Activated CD4-positive, alpha-beta T cell treated with anti-CD3 and anti-CD28 coated beads for 36 hours (primary cell): ENCODE results near the gene DGCR2. TPM values are rescaled to one million over a fixed set of nuclear protein-coding genes. Genes with fewer than 3 reads are reported as not detected.
"Not testable (repeated sequence)": the region's sequence is repeated elsewhere in the genome, so short reads cannot be mapped to it uniquely, and the experiment has no call there.

ENCODE experiments used
- ATAC-seq: fragments of 200-7000 bp; cut with Tn5 transposase; one replicate; pipeline ENCODE4 v1.10.0; 2021; ENCODE audit warnings: mild to moderate bottlenecking, moderate library complexity
- CTCF ChIA-PET: fragments of 350-600 bp; sonication (Branson Sonifier 250); formaldehyde crosslinking; loops from one replicate; lab custom pipeline; 2021; ENCODE audit warnings: antibody characterized with exemption; lab: Charles Lee
- POLR2A ChIA-PET: fragments of 350-600 bp; sonication (Branson Sonifier 250); formaldehyde crosslinking; loops from one replicate; lab custom pipeline; 2021; ENCODE audit warnings: antibody characterized with exemption, inconsistent platforms; lab: Charles Lee
- DNase-seq: peaks from one replicate; pipeline ENCODE4 v3.0.0-alpha.2; 2020
- H3K27ac Mint-ChIP-seq: one replicate; pipeline ENCODE4 v1.8.0; 2021; ENCODE audit warnings: mixed read lengths
- H3K27me3 Mint-ChIP-seq: one replicate; pipeline ENCODE4 v1.8.0; 2021; ENCODE audit warnings: mixed read lengths
- H3K36me3 Mint-ChIP-seq: one replicate; pipeline ENCODE4 v1.8.0; 2021; ENCODE audit warnings: low read depth, mixed read lengths
- H3K4me1 Mint-ChIP-seq: one replicate; pipeline ENCODE4 v1.8.0; 2021; ENCODE audit warnings: mixed read lengths
- H3K4me3 Mint-ChIP-seq: one replicate; pipeline ENCODE4 v1.8.0; 2021; ENCODE audit warnings: mild to moderate bottlenecking, moderate library complexity, mixed read lengths
- H3K9me3 Mint-ChIP-seq: one replicate; pipeline ENCODE4 v1.8.0; 2021; ENCODE audit warnings: low read depth, mixed read lengths
- intact Hi-C, 2 experiments: fragments of 100-400 bp; cut with DNase I in 1 of 2; cut with micrococcal nuclease in 1 of 2; formaldehyde crosslinking; loops; one replicate each; pipeline versions ENCODE4 v1.14.2 to v1.15.1; 2022 to 2024; cut with DNase I, micrococcal nuclease
- total RNA-seq, 2 experiments: library from RNA; stranded (reverse); gene quantifications; one replicate each; pipeline ENCODE4 v1.2.3, GENCODE V29; 2021

Gene DGCR2
- total RNA-seq: 10 to 100 TPM; 23.7 to 27.5 TPM

- intact Hi-C loops: loop anchor here (1.0 to 10.0 kb wide), 12 partner anchors 13 to 485 kb away; partner anchors contain the start of genes CDC45 (in 2 of the 2), CLTCL1 (in 2 of the 2), ESS2 (in 2 of the 2) and UFD1 (in 2 of the 2)
- peak; percentile 99 for DNase-seq
- Mint-ChIP-seq H3K9me3 (no peaks in the 10 kb centered on the region), H3K4me1 (peaks cover 42% of the 10 kb centered on the region), H3K27ac (peak within 1 kb of the TSS; percentile 58), H3K27me3 (no peaks in the 10 kb centered on the region), H3K4me3 (peak within 1 kb of the TSS; percentile 80), H3K36me3 (no peaks in the 10 kb centered on the region)
- ChIA-PET CTCF (interaction anchor here (0.5 to 1.3 kb wide), 5 partner anchors 11 to 57 kb away, joined by 3 to 4 read pairs (median 3); partner anchors contain the start of gene ESS2), POLR2A (interaction anchor here (0.6 to 1.5 kb wide), 3 partner anchors 22 to 281 kb away, joined by 3 to 14 read pairs (median 3); partner anchors contain the start of gene ESS2)
- ATAC-seq: peak; percentile 97
These were observed at the start of gene DGCR2 for GRCh38 chr22:19122143-19122751. DGCR2 (minus strand) TSS chr22:19122412; CDS start chr22:19122206, 206 bp downstream.

GRCh38 chr22:19169947-19170318 lies 47.7 kb upstream of the DGCR2 start:
- Mint-ChIP-seq H3K27me3 (peaks cover 29% of the 10 kb centered on the region), H3K36me3 (peaks cover 8% of the 10 kb centered on the region), H3K4me1 (peaks cover 35% of the 10 kb centered on the region), H3K9me3 (no peaks in the 10 kb centered on the region), H3K27ac (no peak overlapping the region), H3K4me3 (peak overlapping the region; percentile 90)
- CTCF ChIA-PET: interaction anchor here (0.6 to 1.1 kb wide), 3 partner anchors 10 to 29 kb away, joined by 3 to 6 read pairs (median 4); partner anchors contain the start of gene ESS2
- POLR2A ChIA-PET: interaction anchor here (2.2 kb wide), 1 partner anchor 25 kb away, joined by 7 read pairs; the partner anchor contains the start of gene ESS2
- ATAC-seq: no peak
- intact Hi-C loops: no loop called here
- no peak for DNase-seq

GRCh38 chr22:19169002-19169946 lies 47.1 kb upstream of the DGCR2 start:
- ATAC-seq (no peak), DNase-seq (no peak)
- Mint-ChIP-seq H3K9me3 (peaks cover 2% of the 10 kb centered on the region), H3K36me3 (peaks cover 8% of the 10 kb centered on the region), H3K4me1 (peaks cover 32% of the 10 kb centered on the region), H3K4me3 (peak overlapping the region; percentile 49), H3K27ac (no peak overlapping the region), H3K27me3 (peaks cover 32% of the 10 kb centered on the region)
- ChIA-PET POLR2A (interaction anchor here (2.2 kb wide), 1 partner anchor 25 kb away, joined by 7 read pairs; the partner anchor contains the start of gene ESS2), CTCF (interaction anchor here (0.6 to 1.1 kb wide), 3 partner anchors 10 to 28 kb away, joined by 3 to 6 read pairs (median 4); partner anchors contain the start of gene ESS2)
- intact Hi-C loops: no loop called here

GRCh38 chr22:19168088-19168890 lies 46.1 kb upstream of the DGCR2 start:
- peaks cover 2% of the 10 kb centered on the region for H3K9me3 Mint-ChIP-seq
- no peak overlapping the region for H3K27ac Mint-ChIP-seq
- no peak for DNase-seq
- no peak for ATAC-seq
- intact Hi-C loops: no loop called here
- CTCF ChIA-PET: interaction anchor here (1.3 kb wide), 1 partner anchor 23 kb away, joined by 3 read pairs; the partner anchor contains the start of gene ESS2
- POLR2A ChIA-PET: interaction anchor here (2.2 kb wide), 1 partner anchor 24 kb away, joined by 7 read pairs; the partner anchor contains the start of gene ESS2
- H3K36me3 Mint-ChIP-seq: peaks cover 8% of the 10 kb centered on the region
- peaks cover 32% of the 10 kb centered on the region for H3K27me3 Mint-ChIP-seq
- no peak overlapping the region for H3K4me3 Mint-ChIP-seq
- H3K4me1 Mint-ChIP-seq: peaks cover 25% of the 10 kb centered on the region

GRCh38 chr22:19167106-19167869 lies 45.1 kb upstream of the DGCR2 start:
- intact Hi-C loops: no loop called here
- peaks cover 32% of the 10 kb centered on the region for H3K27me3 Mint-ChIP-seq
- H3K4me3 Mint-ChIP-seq: no peak overlapping the region
- DNase-seq (no peak), ATAC-seq (no peak)
- peaks cover 2% of the 10 kb centered on the region for H3K9me3 Mint-ChIP-seq
- peaks cover 15% of the 10 kb centered on the region for H3K4me1 Mint-ChIP-seq
- no peak overlapping the region for H3K27ac Mint-ChIP-seq
- CTCF ChIA-PET: interaction anchor here (1.1 to 1.3 kb wide), 2 partner anchors 18 to 22 kb away, joined by 3 to 4 read pairs; partner anchors contain the start of gene ESS2
- POLR2A ChIA-PET: no interaction called here
- H3K36me3 Mint-ChIP-seq: peaks cover 3% of the 10 kb centered on the region

- Mint-ChIP-seq H3K4me3 (no peak overlapping the region), H3K27me3 (peaks cover 32% of the 10 kb centered on the region)
- CTCF ChIA-PET: interaction anchor here (1.1 kb wide), 1 partner anchor 18 kb away, joined by 4 read pairs; no protein-coding TSS in a partner anchor
These were observed 44.2 kb upstream of the DGCR2 start for GRCh38 chr22:19166421-19166820.

GRCh38 chr22:19164425-19164824 lies 42.2 kb upstream of the DGCR2 start:
- no peak for DNase-seq
- Mint-ChIP-seq H3K36me3 (no peaks in the 10 kb centered on the region), H3K4me1 (peaks cover 4% of the 10 kb centered on the region), H3K27ac (no peak overlapping the region), H3K9me3 (peaks cover 2% of the 10 kb centered on the region), H3K27me3 (peaks cover 28% of the 10 kb centered on the region), H3K4me3 (no peak overlapping the region)
- POLR2A ChIA-PET: no interaction called here
- intact Hi-C loops: no loop called here
- ATAC-seq: no peak
- CTCF ChIA-PET: no interaction called here

More at GRCh38 chr22:19166421-19166820, 44.2 kb upstream of the DGCR2 start:
- no peak overlapping the region for H3K27ac Mint-ChIP-seq
- peaks cover 2% of the 10 kb centered on the region for H3K36me3 Mint-ChIP-seq
- peaks cover 13% of the 10 kb centered on the region for H3K4me1 Mint-ChIP-seq
- DNase-seq (no peak), ATAC-seq (no peak)
- H3K9me3 Mint-ChIP-seq: peaks cover 2% of the 10 kb centered on the region
- POLR2A ChIA-PET: interaction anchor here (0.6 kb wide), 1 partner anchor 1758 kb away, joined by 3 read pairs; no protein-coding TSS in a partner anchor
- intact Hi-C loops: no loop called here

GRCh38 chr22:19158649-19159048 lies 36.4 kb upstream of the DGCR2 start:
- H3K9me3 Mint-ChIP-seq, H3K4me1 Mint-ChIP-seq, H3K4me3 Mint-ChIP-seq, DNase-seq, ATAC-seq, H3K27ac Mint-ChIP-seq, CTCF ChIA-PET, H3K36me3 Mint-ChIP-seq, intact Hi-C loops, H3K27me3 Mint-ChIP-seq: not testable (repeated sequence)
- POLR2A ChIA-PET: interaction anchor here (0.6 kb wide), 1 partner anchor 37 kb away, joined by 3 read pairs; the partner anchor contains the start of gene DGCR2

- CTCF ChIA-PET, H3K27ac Mint-ChIP-seq, H3K4me3 Mint-ChIP-seq, DNase-seq, H3K36me3 Mint-ChIP-seq, ATAC-seq, H3K4me1 Mint-ChIP-seq, H3K9me3 Mint-ChIP-seq, intact Hi-C loops: not testable (repeated sequence)
- POLR2A ChIA-PET: interaction anchor here (0.6 kb wide), 1 partner anchor 519 kb away, joined by 3 read pairs; no protein-coding TSS in a partner anchor
- peaks cover 24% of the 10 kb centered on the region for H3K27me3 Mint-ChIP-seq
These were observed 33.9 kb upstream of the DGCR2 start for GRCh38 chr22:19156109-19156508.
